Fibroblast of lung (primary cell): ENCODE data around the gene MMP19. TPM values are rescaled to one million over a fixed set of nuclear protein-coding genes. Genes with fewer than 3 reads are reported as not detected.
"Not testable (repeated sequence)": the region's sequence is repeated elsewhere in the genome, so short reads cannot be mapped to it uniquely, and the experiment has no call there.

Source experiments
- DNase-seq, 2 donors: peaks; one replicate each; pipeline versions ENCODE4 v3.0.0 to v3.0.0-alpha.2; 2010; ENCODE audit warnings: low read depth in 2 of 2
- H2AFZ ChIP-seq: 2 replicates; pipeline ENCODE4 v1.5.1; 2012; ENCODE audit warnings: low read length, control low read depth, inconsistent platforms
- H3K27ac ChIP-seq: 2 replicates; pipeline ENCODE4 v1.5.1; 2011; ENCODE audit warnings: low read length, control low read depth; ENCODE audit not compliant: insufficient read depth
- H3K27me3 ChIP-seq: 2 replicates; pipeline ENCODE4 v1.5.1; 2011; ENCODE audit warnings: mild to moderate bottlenecking, low read length; ENCODE audit not compliant: control insufficient read depth, insufficient read depth
- H3K36me3 ChIP-seq: 2 replicates; pipeline ENCODE4 v1.5.1; 2011; ENCODE audit warnings: low read length; ENCODE audit not compliant: control insufficient read depth, insufficient read depth
- H3K4me1 ChIP-seq: 2 replicates; pipeline ENCODE4 v1.5.1; 2011; ENCODE audit warnings: low read length; ENCODE audit not compliant: control insufficient read depth, insufficient read depth; ENCODE audit errors: extremely low read depth
- H3K4me2 ChIP-seq: 2 replicates; pipeline ENCODE4 v1.5.1; 2011; ENCODE audit warnings: low read length, control low read depth; ENCODE audit not compliant: insufficient read depth; ENCODE audit errors: extremely low read depth
- H3K4me3 ChIP-seq, 4 experiments: fragments of 200-600 bp in 1 of 4; sonication (generic) in 1 of 4; replicated peaks in 1 of 4; 2 replicates each; pipeline ENCODE4 v1.5.1; 2011 to 2016; ENCODE audit warnings: low read length in 4 of 4, low read depth in 3 of 4, mild to moderate bottlenecking in 3 of 4, control low read depth in 2 of 4, inconsistent platforms in 1 of 4, mixed read lengths in 1 of 4; ENCODE audit not compliant: insufficient read depth in 1 of 4; ENCODE audit errors: control extremely low read depth in 1 of 4
- H3K79me2 ChIP-seq: 2 replicates; pipeline ENCODE4 v1.5.1; 2012; ENCODE audit warnings: mild to moderate bottlenecking, low read length, inconsistent platforms; ENCODE audit not compliant: control insufficient read depth, insufficient read depth
- H3K9ac ChIP-seq: 2 replicates; pipeline ENCODE4 v1.5.1; 2011; ENCODE audit warnings: mild to moderate bottlenecking, low read length, control low read depth; ENCODE audit not compliant: insufficient read depth
- H3K9me3 ChIP-seq: 2 replicates; pipeline ENCODE4 v1.5.1; 2012; ENCODE audit warnings: low read depth, low read length; ENCODE audit not compliant: control insufficient read depth, insufficient read depth
- H4K20me1 ChIP-seq: 2 replicates; pipeline ENCODE4 v1.5.1; 2011; ENCODE audit warnings: low read length; ENCODE audit not compliant: control insufficient read depth, insufficient read depth; ENCODE audit errors: extremely low read depth
- EZH2 ChIP-seq: IDR thresholded peaks from 2 replicates; pipeline ENCODE4 v1.5.1; 2012; ENCODE audit warnings: low read length, control low read depth, mild to moderate bottlenecking; ENCODE audit errors: missing control alignments
- polyA plus RNA-seq, 2 donors: library from polyadenylated mRNA; depleted of rRNA in 1 of 2; stranded (reverse) in 1 of 2; unstranded in 1 of 2; fragments of >200 nt; gene quantifications; 2 replicates each; pipeline ENCODE4 v1.2.1, GENCODE V29; 2011 to 2012; ENCODE audit warnings: missing spikeins in 1 of 2
- total RNA-seq: library from RNA; depleted of rRNA; stranded (reverse); fragments of >200 nt; gene quantifications from 2 replicates; pipeline ENCODE4 v1.2.1, GENCODE V29; 2014
- TF ChIP-seq, protein P1 (sequence below), 2 donors: IDR thresholded peaks in 1 of 2; conservative IDR thresholded peaks in 1 of 2; 1 replicate in 1 of 2; 2 replicates in 1 of 2; pipeline ENCODE4 v1.5.1; 2011 to 2012; ENCODE audit warnings: low read length in 2 of 2, control low read depth in 1 of 2, inconsistent platforms in 1 of 2, low read depth in 1 of 2, mild to moderate bottlenecking in 1 of 2

MMP19 gene
- total and polyA plus RNA-seq, 2 donors (not counting 1 experiment from before 2014, with no cell fraction given) = 7.1 to 18.3 TPM

DNA sequence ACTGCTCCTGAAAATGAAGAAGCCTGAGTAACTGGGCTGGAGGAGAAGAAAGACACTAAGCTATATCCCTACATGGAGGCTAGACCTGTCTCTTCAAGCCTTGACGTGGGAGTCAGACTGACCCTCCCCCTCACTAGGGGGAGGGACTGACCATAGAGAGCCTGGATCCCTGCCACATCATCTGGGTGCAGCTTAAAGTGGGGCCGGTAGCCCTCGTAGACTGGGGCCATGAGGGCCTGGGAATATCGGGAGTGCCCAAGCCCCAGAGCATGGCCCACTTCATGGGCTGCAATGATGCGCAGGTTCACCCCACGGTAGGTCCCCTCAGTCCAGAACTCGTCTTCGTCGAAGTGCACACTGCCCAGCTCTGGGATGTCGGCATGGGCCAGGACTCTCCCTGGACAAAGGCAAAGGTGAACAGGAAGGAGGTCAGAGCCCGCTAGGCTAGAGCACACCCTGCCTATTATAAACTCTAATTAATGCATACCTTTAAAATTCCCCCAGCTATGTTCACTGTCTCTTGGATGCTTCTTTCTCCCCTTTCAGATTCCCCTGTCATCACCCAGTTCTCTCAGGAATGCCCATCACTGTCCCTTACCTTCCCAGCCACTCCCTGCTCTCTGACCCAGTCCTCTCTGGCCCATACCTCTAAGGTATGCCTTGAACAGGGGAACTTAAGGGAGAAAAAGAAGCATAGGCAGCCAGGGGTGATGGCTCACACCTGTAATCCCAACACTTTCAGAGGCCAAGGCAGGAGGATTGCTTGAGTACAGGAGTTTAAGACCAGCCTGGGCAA lies 3.2 kb downstream of the MMP19 start:
- H3K4me3 ChIP-seq = no peak overlapping the region
- no peak for TF ChIP-seq EZH2
- TF ChIP-seq, protein P1, sequence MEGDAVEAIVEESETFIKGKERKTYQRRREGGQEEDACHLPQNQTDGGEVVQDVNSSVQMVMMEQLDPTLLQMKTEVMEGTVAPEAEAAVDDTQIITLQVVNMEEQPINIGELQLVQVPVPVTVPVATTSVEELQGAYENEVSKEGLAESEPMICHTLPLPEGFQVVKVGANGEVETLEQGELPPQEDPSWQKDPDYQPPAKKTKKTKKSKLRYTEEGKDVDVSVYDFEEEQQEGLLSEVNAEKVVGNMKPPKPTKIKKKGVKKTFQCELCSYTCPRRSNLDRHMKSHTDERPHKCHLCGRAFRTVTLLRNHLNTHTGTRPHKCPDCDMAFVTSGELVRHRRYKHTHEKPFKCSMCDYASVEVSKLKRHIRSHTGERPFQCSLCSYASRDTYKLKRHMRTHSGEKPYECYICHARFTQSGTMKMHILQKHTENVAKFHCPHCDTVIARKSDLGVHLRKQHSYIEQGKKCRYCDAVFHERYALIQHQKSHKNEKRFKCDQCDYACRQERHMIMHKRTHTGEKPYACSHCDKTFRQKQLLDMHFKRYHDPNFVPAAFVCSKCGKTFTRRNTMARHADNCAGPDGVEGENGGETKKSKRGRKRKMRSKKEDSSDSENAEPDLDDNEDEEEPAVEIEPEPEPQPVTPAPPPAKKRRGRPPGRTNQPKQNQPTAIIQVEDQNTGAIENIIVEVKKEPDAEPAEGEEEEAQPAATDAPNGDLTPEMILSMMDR (conservative IDR thresholded peaks at IDR 0.05 in 1 of 2, IDR thresholded peaks at IDR 0.05 in 1 of 2; ENCODE audit: low read depth in 1 of 2, low read length in 2 of 2) = no peak
- no peaks in the 10 kb centered on the region for H3K79me2 ChIP-seq
- H3K4me2 ChIP-seq = no peak overlapping the region
- peaks cover 5% of the 10 kb centered on the region for H3K36me3 ChIP-seq
- no peak overlapping the region for H3K27ac ChIP-seq
- H2AFZ ChIP-seq = no peak overlapping the region
- no peaks in the 10 kb centered on the region for H3K27me3 ChIP-seq
- H4K20me1 ChIP-seq = no peaks in the 10 kb centered on the region
- no peaks in the 10 kb centered on the region for H3K9me3 ChIP-seq
- H3K9ac ChIP-seq = no peak overlapping the region
- H3K4me1 ChIP-seq = peaks cover 2% of the 10 kb centered on the region
- no peak for DNase-seq

DNA sequence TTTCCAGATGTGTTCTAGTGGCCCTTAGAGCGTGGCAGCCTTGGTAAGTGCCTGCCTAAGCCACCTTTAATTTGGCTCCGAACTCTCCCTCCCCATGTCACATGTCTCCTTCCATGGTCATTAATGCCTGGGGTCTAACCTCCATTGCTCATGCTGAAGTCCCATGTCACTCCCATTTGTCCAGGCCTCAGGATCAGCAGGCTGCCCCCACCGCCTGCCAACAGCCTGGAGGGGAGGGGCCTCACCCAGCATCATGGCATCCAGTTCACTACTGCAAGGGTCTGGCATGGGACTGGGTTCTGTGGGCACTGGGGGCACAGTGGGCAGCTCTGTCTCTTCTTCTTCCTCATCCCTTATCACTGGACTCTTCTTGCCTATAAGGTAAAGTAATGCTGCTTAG lies 4.4 kb downstream of the MMP19 start:
- Histone ChIP-seq H3K4me3 (no peak overlapping the region), H3K27me3 (no peaks in the 10 kb centered on the region), H3K36me3 (peaks cover 5% of the 10 kb centered on the region), H3K9me3 (no peaks in the 10 kb centered on the region), H3K27ac (no peak overlapping the region), H3K4me1 (peaks cover 2% of the 10 kb centered on the region), H2AFZ (no peak overlapping the region), H3K9ac (no peak overlapping the region), H3K4me2 (no peak overlapping the region), H4K20me1 (no peaks in the 10 kb centered on the region), H3K79me2 (no peaks in the 10 kb centered on the region)
- DNase-seq = no peak
- TF ChIP-seq EZH2 = no peak
- TF ChIP-seq, protein P1 (conservative IDR thresholded peaks at IDR 0.05 in 1 of 2, IDR thresholded peaks at IDR 0.05 in 1 of 2; ENCODE audit: low read depth in 1 of 2, low read length in 2 of 2) = no peak

DNA sequence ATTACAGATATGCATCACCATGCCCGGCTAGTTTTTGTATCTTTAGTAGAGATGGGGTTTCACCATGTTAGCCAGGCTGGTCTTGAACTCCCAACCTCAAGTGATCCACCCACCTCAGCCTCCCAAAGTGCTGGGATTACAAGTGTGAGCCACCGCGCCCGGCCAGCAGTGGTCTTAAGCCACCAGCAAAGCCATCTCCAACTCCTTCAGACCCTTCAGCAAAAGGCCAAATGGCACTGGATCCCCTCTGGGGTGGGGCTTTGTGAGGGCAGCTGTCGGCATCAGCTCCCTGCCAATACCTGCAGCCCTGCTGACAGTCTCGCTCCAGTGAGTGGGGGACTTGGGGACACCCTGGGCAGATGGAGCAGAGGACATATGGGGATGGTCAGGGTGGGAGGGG lies 8.3 kb downstream of the MMP19 start:
- H3K9ac ChIP-seq, H3K9me3 ChIP-seq, H3K4me2 ChIP-seq, H2AFZ ChIP-seq, H3K27ac ChIP-seq, H3K4me1 ChIP-seq, H3K27me3 ChIP-seq, H3K36me3 ChIP-seq, H3K4me3 ChIP-seq, H4K20me1 ChIP-seq, DNase-seq, H3K79me2 ChIP-seq: not testable (repeated sequence)
